ENCODE data around the gene MCL1.
"Not testable (repeated sequence)": the region's sequence is repeated elsewhere in the genome, so short reads cannot be mapped to it uniquely, and the experiment has no call there.

The MCL1 gene

DNA sequence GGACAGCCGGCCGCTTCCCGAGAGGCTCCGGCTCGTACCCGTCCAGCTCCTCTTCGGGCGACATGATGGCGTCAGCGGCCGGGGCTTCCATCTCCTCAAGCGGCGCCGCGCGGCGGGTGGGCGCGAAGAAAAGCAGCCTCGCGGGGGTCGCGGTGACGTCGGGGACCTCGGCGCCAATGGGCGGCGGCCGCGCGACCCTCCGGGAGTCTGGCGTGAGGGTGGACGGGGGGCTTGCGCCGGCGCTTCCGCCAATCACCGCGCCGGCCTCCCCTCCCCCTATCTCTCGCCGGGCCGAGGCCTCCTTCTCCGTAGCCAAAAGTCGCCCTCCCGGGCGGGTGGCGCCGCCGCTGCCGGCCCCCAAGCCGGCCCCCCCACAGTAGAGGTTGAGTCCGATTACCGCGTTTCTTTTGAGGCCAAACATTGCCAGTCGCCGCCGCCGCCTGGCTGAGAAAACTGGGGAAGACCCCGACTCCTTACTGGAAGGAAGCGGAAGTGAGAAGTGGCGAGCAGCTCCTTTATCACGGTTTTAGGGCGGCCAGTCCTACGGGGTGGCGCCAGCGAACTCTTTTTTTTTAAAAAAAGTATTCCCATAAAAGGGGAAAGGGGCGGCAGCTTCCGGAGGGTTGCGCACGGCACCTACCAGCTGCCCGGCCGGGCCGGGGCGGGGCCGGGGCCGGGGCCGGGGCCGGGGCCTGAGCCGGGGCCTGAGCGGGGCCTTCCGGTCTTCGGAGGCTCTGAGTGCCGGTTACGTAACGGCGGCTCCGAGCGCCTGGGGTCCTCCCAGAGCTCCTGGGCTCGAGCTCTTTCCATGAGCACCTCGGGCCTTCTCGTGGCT lies at the start of gene MCL1:
TSS of gene MCL1 (minus strand) at position 501 of the 835 bp plus-strand sequence. CDS start at position 421, 80 bp downstream.
- peak; percentile 66 for FAIRE-seq
- peak; percentile 87 for DNase-seq (ENCODE audit: insufficient read length, low spot score)

- FAIRE-seq (no peak), DNase-seq (ENCODE audit: insufficient read length, low spot score) (no peak)
These were observed 49.3 kb upstream of the MCL1 start for GRCh38 chr1:150628766-150629114.

- FAIRE-seq (peak; percentile 23), DNase-seq (ENCODE audit: insufficient read length, low spot score) (no peak)
These were observed 48.5 kb upstream of the MCL1 start for GRCh38 chr1:150627826-150628410.

DNA sequence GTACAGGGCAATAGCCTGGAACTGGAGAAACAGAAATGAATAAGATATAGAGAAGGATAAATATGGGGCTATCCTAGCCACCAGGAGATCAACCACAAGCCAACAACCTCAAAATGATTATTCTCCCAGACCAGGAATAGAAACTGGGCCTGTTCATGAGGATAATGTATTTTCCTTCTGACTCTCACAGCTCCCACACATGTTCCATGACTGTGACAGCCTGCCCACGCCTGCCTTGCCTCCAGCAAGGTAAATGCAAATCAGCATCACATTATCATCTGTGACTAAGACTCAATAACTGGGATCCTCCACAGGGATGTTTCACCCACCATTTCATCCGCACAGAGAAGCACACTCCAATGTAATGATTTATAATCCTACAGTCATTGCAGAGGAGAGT lies 46.7 kb upstream of the MCL1 start:
- DNase-seq (ENCODE audit: insufficient read length, low spot score) (no peak), FAIRE-seq (no peak)

GRCh38 chr1:150624546-150624945 lies 45.1 kb upstream of the MCL1 start:
- DNase-seq (ENCODE audit: insufficient read length, low spot score); FAIRE-seq: not testable (repeated sequence)

- FAIRE-seq; DNase-seq (ENCODE audit: insufficient read length, low spot score): not testable (repeated sequence)
These were observed 44.7 kb upstream of the MCL1 start for GRCh38 chr1:150624134-150624533.

- DNase-seq (ENCODE audit: insufficient read length, low spot score) (no peak), FAIRE-seq (no peak)
These were observed 43.0 kb upstream of the MCL1 start for GRCh38 chr1:150622303-150622975.

DNA sequence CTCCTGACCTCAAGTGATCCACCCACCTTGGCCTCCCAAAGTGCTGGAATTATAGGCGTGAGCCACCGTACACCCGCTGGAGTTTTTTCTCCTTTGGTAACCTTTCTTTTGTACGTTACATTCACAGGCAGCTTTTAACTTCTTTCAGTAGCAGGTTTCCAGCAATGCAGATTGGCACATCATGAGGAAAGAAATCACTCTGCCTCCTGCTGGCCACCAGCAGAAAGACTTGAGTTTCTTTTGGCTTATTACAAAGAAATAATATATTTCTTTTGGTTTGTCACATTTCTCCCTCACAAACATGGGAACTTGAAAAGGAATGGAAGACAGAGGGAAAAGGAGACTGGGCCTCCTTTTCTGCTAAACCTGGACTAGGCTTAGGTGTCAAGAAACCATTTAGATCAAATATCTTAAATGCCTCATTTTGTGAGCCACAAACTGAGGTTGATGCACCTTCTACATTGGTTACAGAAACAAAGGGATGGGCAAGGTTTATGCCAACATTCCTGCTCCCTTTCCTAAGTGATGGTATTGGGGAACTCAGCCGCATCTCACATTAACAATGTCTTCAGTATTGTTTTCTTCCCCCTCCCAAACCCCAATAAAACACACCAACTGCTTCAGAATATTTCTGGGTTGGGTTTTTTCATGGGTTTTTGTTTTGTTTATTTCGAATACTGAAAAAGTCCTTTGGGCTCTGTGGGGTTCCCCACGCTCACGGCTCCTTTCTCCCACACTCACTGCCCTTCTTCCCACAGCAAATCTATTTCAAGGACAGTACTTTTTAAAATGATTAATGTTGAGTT lies 42.3 kb upstream of the MCL1 start:
- DNase-seq (ENCODE audit: insufficient read length, low spot score): peak; percentile 38
- FAIRE-seq: peak; percentile 42

DNA sequence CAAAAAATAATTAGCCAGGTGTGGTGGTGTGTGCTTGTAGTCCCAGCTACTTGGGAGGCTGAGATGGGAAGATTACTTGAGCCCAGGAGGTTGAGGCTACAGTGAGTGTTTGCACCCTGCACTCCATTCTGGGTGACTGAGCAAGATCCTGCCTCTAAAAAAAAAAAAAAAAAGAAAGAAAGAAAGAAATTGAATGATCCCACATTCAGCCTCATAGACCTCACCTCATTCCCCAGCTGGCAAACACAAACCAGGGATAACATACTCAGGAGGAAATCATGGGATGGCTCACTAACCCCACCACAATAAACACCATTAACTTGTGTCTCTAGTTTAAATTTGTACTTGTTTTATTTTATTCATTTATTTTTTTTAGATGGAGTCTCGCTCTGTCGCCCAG lies 41.5 kb upstream of the MCL1 start:
- DNase-seq (ENCODE audit: insufficient read length, low spot score): no peak
- no peak for FAIRE-seq

DNA sequence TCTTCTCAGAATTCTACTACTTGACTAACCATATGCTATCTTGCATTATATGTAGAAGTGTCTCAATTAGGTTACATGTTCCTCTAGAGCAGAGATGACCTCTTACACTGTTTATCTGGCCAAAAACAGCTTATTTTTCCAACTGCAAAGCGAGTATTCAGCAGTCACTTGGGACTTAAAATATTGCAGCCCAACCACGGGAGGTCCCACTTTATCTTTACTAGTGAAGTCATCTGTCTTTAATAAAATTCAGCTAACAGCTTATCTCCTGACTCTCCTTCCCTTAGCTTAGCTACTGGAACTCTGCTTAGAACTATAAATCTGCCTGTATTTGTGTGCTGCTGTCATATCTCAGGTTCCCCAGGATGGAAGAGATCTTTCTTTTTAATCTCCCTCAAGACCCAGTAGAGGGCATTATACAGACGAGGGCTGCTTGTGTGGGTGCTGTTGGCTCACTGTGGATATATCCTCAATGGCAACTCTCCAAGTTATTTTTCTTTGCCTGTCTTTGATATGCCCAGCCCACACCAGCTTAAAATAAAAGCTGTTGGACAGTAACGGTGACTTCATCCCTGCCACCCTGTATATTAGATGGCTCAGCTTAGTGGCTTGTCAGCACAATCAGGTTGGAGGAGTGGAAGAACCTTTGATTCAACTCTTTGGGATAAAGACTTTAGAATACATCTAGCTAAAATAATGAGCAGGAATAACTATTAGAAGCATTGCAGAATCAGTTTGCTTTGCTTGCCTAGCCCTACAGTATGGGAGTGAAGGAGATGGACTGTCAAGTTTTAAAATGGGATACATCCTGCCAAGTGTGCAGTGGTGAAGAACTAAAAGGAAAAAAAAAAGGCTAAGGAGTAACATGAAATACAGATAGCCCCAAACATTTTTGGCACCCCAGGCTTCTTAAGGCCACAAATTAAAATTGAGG lies 40.4 kb upstream of the MCL1 start:
- DNase-seq (ENCODE audit: insufficient read length, low spot score) (no peak), FAIRE-seq (no peak)

GRCh38 chr1:150615346-150616201 lies 36.2 kb upstream of the MCL1 start:
- FAIRE-seq (no peak), DNase-seq (ENCODE audit: insufficient read length, low spot score) (no peak)

DNA sequence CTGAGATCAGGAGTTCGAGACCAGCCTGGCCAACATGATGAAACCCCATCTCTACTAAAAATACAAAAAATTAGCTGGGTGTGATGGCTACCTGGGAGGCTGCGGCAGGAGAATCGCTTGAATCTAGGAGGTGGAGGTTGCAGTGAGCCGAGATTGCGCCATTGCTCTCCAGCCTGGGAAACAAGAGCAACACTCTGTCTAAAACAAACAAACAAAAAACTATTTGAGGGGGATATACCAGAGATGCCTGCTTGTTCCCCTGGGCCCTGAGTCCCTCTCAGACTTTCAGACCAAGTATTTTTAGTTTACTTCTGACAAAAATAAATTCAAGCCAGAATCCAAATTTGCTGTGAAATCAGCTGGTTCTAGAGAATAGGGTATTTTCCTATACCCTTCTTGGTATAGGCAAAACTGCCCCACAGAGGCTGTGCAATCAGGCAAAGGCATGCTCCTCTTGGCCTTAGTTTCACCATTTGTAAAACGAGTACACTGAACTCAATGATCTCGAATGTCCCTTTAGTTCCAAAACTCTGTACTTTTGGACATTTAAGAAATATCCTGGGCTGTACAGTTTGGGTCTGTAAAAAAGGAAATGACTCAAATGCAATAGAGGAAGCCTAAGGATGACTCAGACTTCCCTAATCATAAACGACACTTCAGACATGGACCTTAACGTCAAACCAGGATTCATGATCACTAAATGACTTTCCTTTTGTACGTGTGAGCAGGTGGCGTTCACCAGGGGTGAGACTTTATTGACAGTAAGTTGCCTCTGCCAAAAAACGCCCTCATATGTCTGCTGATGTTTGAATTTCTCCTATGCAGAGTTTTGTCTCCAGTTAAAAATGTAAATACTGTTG lies 33.9 kb upstream of the MCL1 start:
- DNase-seq (ENCODE audit: insufficient read length, low spot score) (peak; percentile 46), FAIRE-seq (peak; percentile 84)

DNA sequence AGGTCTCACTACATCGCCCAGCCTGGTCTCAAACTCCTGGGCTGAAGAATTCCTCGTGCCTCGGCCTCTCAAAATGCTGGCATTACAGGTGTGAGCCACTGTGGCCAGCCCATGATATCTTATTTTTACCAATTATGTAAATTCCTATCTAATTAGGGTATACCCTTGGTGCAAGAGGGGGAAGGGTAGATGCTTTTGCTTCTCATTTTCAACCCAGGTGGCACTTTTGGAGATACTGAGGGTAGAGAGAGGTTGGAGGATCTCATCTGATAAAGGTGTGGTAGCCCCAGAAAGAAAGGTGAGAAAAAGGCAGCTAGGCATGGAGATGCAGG lies 32.6 kb upstream of the MCL1 start:
- FAIRE-seq (no peak), DNase-seq (ENCODE audit: insufficient read length, low spot score) (no peak)

DNA sequence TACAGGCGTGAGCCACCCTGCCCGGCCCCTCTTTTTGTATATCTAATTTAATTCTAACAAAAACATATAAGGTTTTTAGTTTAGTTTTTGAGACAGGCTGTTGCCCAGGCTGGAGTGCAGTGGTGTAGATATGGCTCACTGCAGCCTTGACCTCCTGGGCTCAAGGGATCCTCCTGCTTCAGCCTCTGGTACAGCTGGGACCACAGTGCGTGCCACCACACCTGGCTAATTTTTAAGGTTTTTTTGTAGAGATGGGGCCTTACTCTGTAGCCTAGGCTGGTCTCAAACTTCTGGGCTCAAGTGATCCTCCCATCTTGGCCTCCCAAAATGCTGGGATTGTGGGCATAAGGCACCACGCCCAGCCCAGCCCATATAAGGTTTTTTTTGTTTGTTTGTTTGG lies 31.2 kb upstream of the MCL1 start:
- no peak for DNase-seq (ENCODE audit: insufficient read length, low spot score)
- no peak for FAIRE-seq

GRCh38 chr1:150609732-150610131 lies 30.3 kb upstream of the MCL1 start:
- no peak for FAIRE-seq

DNA sequence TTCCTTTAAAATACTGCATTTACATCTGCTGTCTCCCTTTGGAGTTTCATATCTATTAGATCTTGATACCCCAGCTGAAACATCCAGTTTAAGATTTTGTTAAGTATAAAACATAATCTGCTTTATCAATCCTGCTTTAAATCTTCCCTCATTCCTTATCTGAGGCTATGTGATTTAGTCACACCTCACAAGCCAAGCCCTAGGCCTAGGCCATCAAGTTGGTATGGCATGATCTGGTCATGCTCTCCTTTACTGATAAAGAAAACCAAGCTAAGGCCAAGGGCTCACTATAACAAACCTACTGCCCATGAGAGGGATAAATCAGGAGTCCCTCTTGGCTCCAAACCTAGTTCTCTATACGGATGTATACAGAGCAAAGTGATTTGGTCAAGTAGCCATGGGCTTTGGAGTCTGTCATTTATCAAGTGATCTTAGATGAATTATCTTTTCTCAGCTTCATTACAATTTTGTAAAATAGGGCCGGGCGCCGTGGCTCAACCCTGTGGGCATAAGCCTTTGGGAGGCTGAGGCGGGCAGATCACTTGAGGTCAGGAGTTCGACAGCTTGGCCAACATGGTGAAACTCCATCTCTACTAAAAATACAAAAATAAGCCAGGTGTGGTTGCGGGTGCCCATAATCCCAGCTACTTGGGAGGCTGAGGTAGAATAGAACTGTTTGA lies 27.2 kb upstream of the MCL1 start:
- no peak for FAIRE-seq
- DNase-seq (ENCODE audit: insufficient read length, low spot score): no peak

More at GRCh38 chr1:150609732-150610131, 30.3 kb upstream of the MCL1 start:
- no peak for DNase-seq (ENCODE audit: insufficient read length, low spot score)

DNA sequence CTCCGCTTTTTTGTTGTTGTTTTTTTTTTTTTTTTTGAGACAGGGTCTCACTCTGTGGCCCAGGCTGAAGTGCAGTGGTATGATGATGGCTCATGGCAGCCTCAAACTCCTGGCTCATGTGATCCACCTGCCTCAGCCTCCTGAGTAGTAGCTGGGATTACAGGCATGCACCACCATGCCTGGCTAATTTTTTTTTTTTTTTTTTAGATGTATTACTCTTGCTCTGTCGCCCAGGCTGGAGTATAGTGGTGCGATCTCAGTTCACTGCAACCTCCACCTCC lies 26.0 kb upstream of the MCL1 start:
- not testable (repeated sequence) for DNase-seq (ENCODE audit: insufficient read length, low spot score); FAIRE-seq

GRCh38 chr1:150604226-150604588 lies 24.8 kb upstream of the MCL1 start:
- no peak for DNase-seq (ENCODE audit: insufficient read length, low spot score)
- FAIRE-seq: no peak
